GM12878 (cell line): Measurements from ENCODE around the gene DPP6. TPM values are rescaled to one million over a fixed set of nuclear protein-coding genes. Genes with fewer than 3 reads are reported as not detected.

Experiments
- ATAC-seq: fragments of 200-7000 bp; cut with Tn5 transposase; 3 replicates; pipeline ENCODE4 v1.9.1; 2020; ENCODE audit warnings: mild to moderate bottlenecking, moderate library complexity
- BruUV-seq: library from RNA; stranded (reverse); fragments of 400-500 nt; replicated peaks from 2 replicates; lab custom pipeline; 2021; lab: Mats Ljungman, UMichigan
- CTCF ChIA-PET: fragments of 300-600 bp; sonication (Branson Sonifier 250); formaldehyde crosslinking; extraction: SDS; loops from one replicate; lab custom pipeline; 2021; ENCODE audit warnings: inconsistent platforms; lab: Yijun Ruan, JAX
- POLR2A ChIA-PET: fragments of 350-600 bp; formaldehyde crosslinking; extraction: SDS; loops from one replicate; lab custom pipeline; 2021; ENCODE audit warnings: inconsistent platforms; lab: Charles Lee
- RAD21 ChIA-PET: fragments of 300-600 bp; sonication (Branson Sonifier 250); formaldehyde crosslinking; loops from one replicate; lab custom pipeline; 2023; ENCODE audit warnings: antibody characterized with exemption; ENCODE audit not compliant: unreplicated experiment; lab: Charles Lee
- SMC1A ChIA-PET: fragments of 300-600 bp; sonication (Branson Sonifier 250); formaldehyde crosslinking; loops from one replicate; lab custom pipeline; 2023; ENCODE audit not compliant: unreplicated experiment, uncharacterized antibody; lab: Charles Lee
- DNase-seq: peaks from one replicate; pipeline ENCODE4 v3.0.0-alpha.2; 2011; ENCODE audit warnings: low read depth, low spot score
- FAIRE-seq: peaks from 3 replicates; lab custom pipeline; 2011; peaks lifted over from hg19 to GRCh38; lab: Jason Lieb, UNC
- H2AFZ ChIP-seq: 2 replicates; pipeline ENCODE4 v1.6.0; 2011; ENCODE audit warnings: low read depth, low read length, control low read depth; ENCODE audit not compliant: control insufficient read depth
- H3K27ac ChIP-seq: 2 replicates; pipeline ENCODE4 v1.5.1; 2011; ENCODE audit warnings: control low read depth; ENCODE audit not compliant: control insufficient read depth, insufficient read depth
- H3K27me3 ChIP-seq, 2 experiments: replicated peaks in 1 of 2; 2 replicates each; pipeline versions ENCODE4 v1.6.0 to v1.6.1; 2011; ENCODE audit warnings: low read length in 1 of 2; ENCODE audit not compliant: control insufficient read depth in 2 of 2, insufficient read depth in 2 of 2
- H3K36me3 ChIP-seq, 2 experiments: 2 replicates each; pipeline ENCODE4 v1.5.1; 2011; ENCODE audit warnings: low read length in 1 of 2; ENCODE audit not compliant: control insufficient read depth in 2 of 2, insufficient read depth in 2 of 2
- H3K4me1 ChIP-seq: 2 replicates; pipeline ENCODE4 v1.6.1; 2011; ENCODE audit warnings: mild to moderate bottlenecking, low read length, moderate library complexity, mixed read lengths; ENCODE audit not compliant: control insufficient read depth, insufficient read depth
- H3K4me2 ChIP-seq: 2 replicates; pipeline ENCODE4 v1.6.0; 2011; ENCODE audit warnings: control low read depth; ENCODE audit not compliant: control insufficient read depth, insufficient read depth
- H3K4me3 ChIP-seq: fragments of 200-600 bp; sonication (generic); 2 replicates; pipeline ENCODE4 v1.5.1; 2016
- H3K79me2 ChIP-seq: 2 replicates; pipeline ENCODE4 v1.6.0; 2011; ENCODE audit warnings: low read length; ENCODE audit not compliant: control insufficient read depth, insufficient read depth
- H3K9ac ChIP-seq: 2 replicates; pipeline ENCODE4 v1.8.0; 2011; ENCODE audit warnings: low read length, control low read depth, mixed read lengths; ENCODE audit not compliant: control insufficient read depth, insufficient read depth
- H3K9me3 ChIP-seq: replicated peaks from 3 replicates; pipeline ENCODE4 v1.5.1; 2011; ENCODE audit warnings: mild to moderate bottlenecking, low read length; ENCODE audit not compliant: control insufficient read depth, insufficient read depth
- H4K20me1 ChIP-seq: 2 replicates; pipeline ENCODE4 v1.6.0; 2011; ENCODE audit not compliant: control insufficient read depth, insufficient read depth
- BHLHE40 ChIP-seq, 2 experiments: fragments of 450-650 bp in 1 of 2; IDR thresholded peaks; 2 replicates each; pipeline ENCODE4 v1.6.1; 2011 to 2017; ENCODE audit warnings: low read depth in 2 of 2, borderline replicate concordance in 1 of 2, improper control_type of control experiment in 1 of 2, low read length in 1 of 2, mild to moderate bottlenecking in 1 of 2
- ETV6 ChIP-seq, 2 experiments: fragments of 450-650 bp in 1 of 2; IDR thresholded peaks in 1 of 2; conservative IDR thresholded peaks in 1 of 2; 2 replicates each; pipeline ENCODE4 v1.6.1; 2014; ENCODE audit warnings: antibody characterized with exemption in 1 of 2, borderline replicate concordance in 1 of 2, low read depth in 1 of 2, mild to moderate bottlenecking in 1 of 2, moderate library complexity in 1 of 2
- FOXK2 ChIP-seq: fragments of 450-650 bp; IDR thresholded peaks from 2 replicates; pipeline ENCODE4 v1.6.1; 2017; ENCODE audit warnings: mild to moderate bottlenecking, moderate library complexity
- GATAD2B ChIP-seq: fragments of 450-650 bp; conservative IDR thresholded peaks from 2 replicates; pipeline ENCODE4 v1.6.1; 2017; ENCODE audit warnings: low read depth, mild to moderate bottlenecking, moderate library complexity
- IKZF1 ChIP-seq: fragments of 450-650 bp; conservative IDR thresholded peaks from 2 replicates; pipeline ENCODE4 v1.6.1; 2017; ENCODE audit warnings: antibody characterized with exemption, mild to moderate bottlenecking
- NRF1 ChIP-seq: conservative IDR thresholded peaks from 2 replicates; pipeline ENCODE4 v1.6.1; 2011; ENCODE audit warnings: mild to moderate bottlenecking, low read depth, low read length, improper control_type of control experiment
- POLR2A ChIP-seq: IDR thresholded peaks from 2 replicates; pipeline ENCODE4 v1.6.1; 2011; ENCODE audit warnings: low read depth, mild to moderate bottlenecking, low read length
- POLR2AphosphoS2 ChIP-seq: IDR thresholded peaks from 2 replicates; pipeline ENCODE4 v1.6.1; 2011; ENCODE audit warnings: low read depth, mild to moderate bottlenecking, low read length, improper control_type of control experiment, moderate library complexity
- RAD21 ChIP-seq: IDR thresholded peaks from 2 replicates; pipeline ENCODE4 v1.6.1; 2011; ENCODE audit warnings: mild to moderate bottlenecking, low read depth, low read length, moderate library complexity; ENCODE audit not compliant: insufficient read depth
- RB1 ChIP-seq: fragments of 450-650 bp; formaldehyde crosslinking; IDR thresholded peaks from 2 replicates; pipeline ENCODE4 v1.6.1; 2017; ENCODE audit warnings: mild to moderate bottlenecking, borderline replicate concordance
- RBBP5 ChIP-seq: fragments of 200-600 bp; sonication (generic); conservative IDR thresholded peaks from 2 replicates; pipeline ENCODE4 v1.6.1; 2016
- SIN3A ChIP-seq: IDR thresholded peaks from 2 replicates; pipeline ENCODE4 v1.6.1; 2012; ENCODE audit warnings: low read depth, low read length, improper control_type of control experiment
- SIX5 ChIP-seq: IDR thresholded peaks from 2 replicates; pipeline ENCODE4 v1.6.1; 2011; ENCODE audit warnings: mild to moderate bottlenecking, low read depth, low read length, moderate library complexity; ENCODE audit not compliant: severe bottlenecking
- SRF ChIP-seq, 2 experiments: IDR thresholded peaks; 2 replicates each; pipeline ENCODE4 v1.6.1; 2011; ENCODE audit warnings: low read depth in 2 of 2, low read length in 2 of 2, mild to moderate bottlenecking in 1 of 2, moderate library complexity in 1 of 2
- STAT3 ChIP-seq: IDR thresholded peaks from 2 replicates; pipeline ENCODE4 v1.6.1; 2011; ENCODE audit warnings: low read depth, low read length, improper control_type of control experiment
- SUPT20H ChIP-seq: IDR thresholded peaks from 2 replicates; pipeline ENCODE4 v1.6.1; 2011; ENCODE audit warnings: low read depth, mild to moderate bottlenecking, low read length, moderate library complexity, borderline replicate concordance; ENCODE audit not compliant: control insufficient read depth
- TBL1XR1 ChIP-seq: IDR thresholded peaks from 2 replicates; pipeline ENCODE4 v1.6.1; 2012; ENCODE audit warnings: low read depth, low read length, improper control_type of control experiment
- TCF12 ChIP-seq: IDR thresholded peaks from 2 replicates; pipeline ENCODE4 v1.6.1; 2011; ENCODE audit warnings: low read depth, mild to moderate bottlenecking, low read length
- ZBED1 ChIP-seq: IDR thresholded peaks from 2 replicates; pipeline ENCODE4 v1.6.1; 2016; ENCODE audit warnings: borderline replicate concordance
- WGBS: methylation state at CpG from one replicate; pipeline ENCODE4 v1.1.6; 2016; ENCODE audit warnings: low lambda C conversion rate; ENCODE audit not compliant: insufficient replicate concordance, insufficient coverage; ENCODE audit errors: missing lambda C conversion rate; 5-methylcytosine and 5-hydroxymethylcytosine counted together
- in situ Hi-C: fragments of 300-500 bp; cut with MboI; formaldehyde crosslinking; loops from 9 replicates; pipeline ENCODE4 v1.14.3; 2018; ENCODE audit warnings: mixed read lengths
- intact Hi-C: fragments of 100-400 bp; cut with micrococcal nuclease; formaldehyde crosslinking; loops from one replicate; pipeline ENCODE4 v1.14.2; 2022; ENCODE audit not compliant: unreplicated experiment
- polyA plus RNA-seq, 11 experiments: library from polyadenylated mRNA; depleted of rRNA in 4 of 11; unstranded in 6 of 11; stranded (reverse) in 5 of 11; fragments of >200 nt; fragmentation: Nextera tagmentation in 4 of 11; fragmentation: Illumina TruSeq in 1 of 11; extraction: Ambion mirVana in 4 of 11; extraction: Trizol in 1 of 11; gene quantifications; 1 replicate in 1 of 11; 2 replicates in 10 of 11; pipeline versions ENCODE4 v1.2.1 to v1.2.3, GENCODE V29; 2011 to 2016; ENCODE audit warnings: inconsistent platforms in 2 of 11, missing spikeins in 2 of 11, low read depth in 1 of 11
- total RNA-seq, 4 experiments: library from RNA; depleted of rRNA in 3 of 4; stranded (reverse); fragments of >200 nt in 3 of 4; fragmentation: Illumina TruSeq in 1 of 4; extraction: Trizol in 1 of 4; gene quantifications; 2 replicates each; pipeline versions ENCODE4 v1.2.1 to v1.2.3, GENCODE V29; 2013 to 2021
- TF ChIP-seq, protein P1 (sequence below): IDR thresholded peaks from 2 replicates; pipeline ENCODE4 v1.6.1; 2011; ENCODE audit warnings: mild to moderate bottlenecking, low read depth, low read length, moderate library complexity; ENCODE audit not compliant: insufficient replicate concordance
- TF ChIP-seq, protein P2 (sequence below): fragments of 450-650 bp; IDR thresholded peaks from 2 replicates; pipeline ENCODE4 v1.6.1; 2017; ENCODE audit warnings: mild to moderate bottlenecking
- TF ChIP-seq, protein P3 (sequence below): fragments of 450-650 bp; IDR thresholded peaks from 2 replicates; pipeline ENCODE4 v1.6.1; 2016; ENCODE audit warnings: mild to moderate bottlenecking

DPP6 gene
- total and polyA plus RNA-seq, 10 of the 15 experiments (the other 5 are each of a cell fraction or from before 2014, with no cell fraction given), result not detected

GRCh38 chr7:154795437-154795836 lies 743.2 kb downstream of the DPP6 start (continued):
- TF ChIP-seq, protein P1, sequence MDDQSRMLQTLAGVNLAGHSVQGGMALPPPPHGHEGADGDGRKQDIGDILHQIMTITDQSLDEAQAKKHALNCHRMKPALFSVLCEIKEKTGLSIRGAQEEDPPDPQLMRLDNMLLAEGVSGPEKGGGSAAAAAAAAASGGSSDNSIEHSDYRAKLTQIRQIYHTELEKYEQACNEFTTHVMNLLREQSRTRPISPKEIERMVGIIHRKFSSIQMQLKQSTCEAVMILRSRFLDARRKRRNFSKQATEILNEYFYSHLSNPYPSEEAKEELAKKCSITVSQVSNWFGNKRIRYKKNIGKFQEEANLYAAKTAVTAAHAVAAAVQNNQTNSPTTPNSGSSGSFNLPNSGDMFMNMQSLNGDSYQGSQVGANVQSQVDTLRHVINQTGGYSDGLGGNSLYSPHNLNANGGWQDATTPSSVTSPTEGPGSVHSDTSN, result no peak
- TF ChIP-seq BHLHE40 (IDR thresholded peaks at IDR 0.05; ENCODE audit: borderline replicate concordance in 1 of 2, low read depth in 2 of 2, low read length in 1 of 2) (no peak), TBL1XR1 (no peak), GATAD2B (no peak), NRF1 (no peak), IKZF1 (no peak)
- TF ChIP-seq, protein P2, sequence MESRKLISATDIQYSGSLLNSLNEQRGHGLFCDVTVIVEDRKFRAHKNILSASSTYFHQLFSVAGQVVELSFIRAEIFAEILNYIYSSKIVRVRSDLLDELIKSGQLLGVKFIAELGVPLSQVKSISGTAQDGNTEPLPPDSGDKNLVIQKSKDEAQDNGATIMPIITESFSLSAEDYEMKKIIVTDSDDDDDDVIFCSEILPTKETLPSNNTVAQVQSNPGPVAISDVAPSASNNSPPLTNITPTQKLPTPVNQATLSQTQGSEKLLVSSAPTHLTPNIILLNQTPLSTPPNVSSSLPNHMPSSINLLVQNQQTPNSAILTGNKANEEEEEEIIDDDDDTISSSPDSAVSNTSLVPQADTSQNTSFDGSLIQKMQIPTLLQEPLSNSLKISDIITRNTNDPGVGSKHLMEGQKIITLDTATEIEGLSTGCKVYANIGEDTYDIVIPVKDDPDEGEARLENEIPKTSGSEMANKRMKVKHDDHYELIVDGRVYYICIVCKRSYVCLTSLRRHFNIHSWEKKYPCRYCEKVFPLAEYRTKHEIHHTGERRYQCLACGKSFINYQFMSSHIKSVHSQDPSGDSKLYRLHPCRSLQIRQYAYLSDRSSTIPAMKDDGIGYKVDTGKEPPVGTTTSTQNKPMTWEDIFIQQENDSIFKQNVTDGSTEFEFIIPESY, result no peak
- TF ChIP-seq, all 136 proteins: peak for 0

DNA sequence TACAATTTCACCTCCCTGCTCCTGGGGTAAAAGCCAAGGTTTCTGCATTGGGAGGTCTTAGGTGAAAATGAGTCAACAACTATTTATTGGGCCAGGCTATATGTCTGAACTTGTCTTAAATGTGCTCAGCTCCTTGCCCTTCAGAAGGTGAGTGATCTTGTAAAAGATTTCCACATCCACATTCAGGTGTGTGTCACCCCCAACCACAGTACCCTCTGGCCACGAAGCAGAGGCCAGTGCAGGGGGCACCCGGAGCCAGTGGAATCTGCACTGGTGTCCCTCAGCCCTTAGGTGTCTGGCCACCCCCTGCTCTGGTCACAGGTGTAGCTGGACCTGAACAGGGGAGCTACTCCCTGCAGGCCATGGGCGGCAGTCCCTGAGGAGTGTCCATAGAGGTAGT lies 752.3 kb downstream of the DPP6 start:
- no peaks in the 10 kb centered on the region for H3K79me2 ChIP-seq
- H4K20me1 ChIP-seq, result no peaks in the 10 kb centered on the region
- no peaks in the 10 kb centered on the region for H3K36me3 ChIP-seq
- in situ Hi-C loops (no loop called here), intact Hi-C loops (no loop called here)
- H3K27me3 ChIP-seq, result no peaks in the 10 kb centered on the region
- H3K4me2 ChIP-seq, result no peak overlapping the region
- H3K4me1 ChIP-seq, result no peaks in the 10 kb centered on the region
- no peak for FAIRE-seq
- no peak overlapping the region for H3K4me3 ChIP-seq
- POLR2A ChIA-PET, result no interaction called here
- no TSS peak for BruUV-seq
- ATAC-seq, result no peak
- no peak for DNase-seq
- no peak overlapping the region for H3K9ac ChIP-seq
- SMC1A ChIA-PET, result no interaction called here
- H3K27ac ChIP-seq, result no peak overlapping the region
- CTCF ChIA-PET, result interaction anchor here (0.9 kb wide), 1 partner anchor 109 kb away, joined by 3 read pairs; no protein-coding TSS in a partner anchor
- H3K9me3 ChIP-seq, result no peaks in the 10 kb centered on the region
- WGBS, result 21% methylated on average over 3 of the region's 3 CpGs
- RAD21 ChIA-PET, result no interaction called here
- no peak overlapping the region for H2AFZ ChIP-seq
- TF ChIP-seq, protein P3, sequence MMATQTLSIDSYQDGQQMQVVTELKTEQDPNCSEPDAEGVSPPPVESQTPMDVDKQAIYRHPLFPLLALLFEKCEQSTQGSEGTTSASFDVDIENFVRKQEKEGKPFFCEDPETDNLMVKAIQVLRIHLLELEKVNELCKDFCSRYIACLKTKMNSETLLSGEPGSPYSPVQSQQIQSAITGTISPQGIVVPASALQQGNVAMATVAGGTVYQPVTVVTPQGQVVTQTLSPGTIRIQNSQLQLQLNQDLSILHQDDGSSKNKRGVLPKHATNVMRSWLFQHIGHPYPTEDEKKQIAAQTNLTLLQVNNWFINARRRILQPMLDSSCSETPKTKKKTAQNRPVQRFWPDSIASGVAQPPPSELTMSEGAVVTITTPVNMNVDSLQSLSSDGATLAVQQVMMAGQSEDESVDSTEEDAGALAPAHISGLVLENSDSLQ, result no peak
- TF ChIP-seq SUPT20H (no peak), SIX5 (no peak), POLR2AphosphoS2 (no peak), STAT3 (no peak), SIN3A (no peak), ZBED1 (no peak), RB1 (no peak), FOXK2 (no peak), POLR2A (no peak), RAD21 (no peak), TCF12 (no peak), SRF (IDR thresholded peaks at IDR 0.05; ENCODE audit: low read depth in 2 of 2, low read length in 2 of 2) (no peak), RBBP5 (no peak), ETV6 (conservative IDR thresholded peaks at IDR 0.05 in 1 of 2, IDR thresholded peaks at IDR 0.05 in 1 of 2; ENCODE audit: borderline replicate concordance in 1 of 2, low read depth in 1 of 2) (no peak)
